Measurements from ENCODE around the gene ORC2.

DNA sequence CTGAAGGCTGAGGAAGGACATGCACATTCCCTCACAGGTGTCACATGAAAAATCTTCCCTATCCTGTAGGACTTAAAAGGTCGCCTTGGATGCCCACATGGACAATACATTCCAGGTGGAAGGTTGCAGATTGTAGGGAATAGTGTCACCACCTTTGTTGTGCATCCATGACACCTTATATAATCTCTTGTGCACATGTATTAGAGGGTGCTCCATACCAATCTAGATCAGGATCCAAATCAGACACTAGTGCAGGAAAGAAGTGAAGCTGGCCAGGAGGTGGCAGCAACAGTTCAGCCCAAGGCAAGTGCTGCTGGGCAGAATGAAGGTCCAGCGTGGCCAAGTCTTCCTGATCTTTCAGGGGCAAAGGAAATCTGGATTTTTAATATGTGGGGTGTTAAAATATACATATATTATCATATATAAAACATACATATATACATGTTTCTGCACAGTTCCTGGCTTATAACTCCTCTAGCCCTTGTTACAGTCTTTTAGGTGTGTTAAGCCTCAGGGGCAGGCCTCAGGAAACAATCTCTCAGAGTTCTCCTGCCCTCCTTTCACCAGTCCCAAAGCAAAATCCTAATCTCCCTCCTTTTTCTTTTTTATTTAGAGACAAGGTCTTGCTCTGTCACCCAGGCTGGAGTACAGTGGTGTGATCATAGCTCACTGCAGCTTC, 57.7 kb downstream of the ORC2 start:
- TF ChIP-seq GATA2 (IDR thresholded peaks at IDR 0.05; ENCODE audit: low read depth, low read length), result no peak
- no peak for TF ChIP-seq GATA3 (IDR thresholded peaks at IDR 0.05; ENCODE audit: low read depth, low read length)
